Stimulated activated CD4-positive, alpha-beta T cell treated with anti-CD3 and anti-CD28 coated beads, Interleukin-1b, Interleukin-23, amount 100 ng/mL, for 1 hour (primary cell): ENCODE data around the gene CRNKL1.

Experiments used
- DNase-seq, 2 donors: peaks; one replicate each; pipeline ENCODE4 v3.0.0-alpha.2; 2020; ENCODE audit warnings: low read depth in 2 of 2

Gene CRNKL1

DNA sequence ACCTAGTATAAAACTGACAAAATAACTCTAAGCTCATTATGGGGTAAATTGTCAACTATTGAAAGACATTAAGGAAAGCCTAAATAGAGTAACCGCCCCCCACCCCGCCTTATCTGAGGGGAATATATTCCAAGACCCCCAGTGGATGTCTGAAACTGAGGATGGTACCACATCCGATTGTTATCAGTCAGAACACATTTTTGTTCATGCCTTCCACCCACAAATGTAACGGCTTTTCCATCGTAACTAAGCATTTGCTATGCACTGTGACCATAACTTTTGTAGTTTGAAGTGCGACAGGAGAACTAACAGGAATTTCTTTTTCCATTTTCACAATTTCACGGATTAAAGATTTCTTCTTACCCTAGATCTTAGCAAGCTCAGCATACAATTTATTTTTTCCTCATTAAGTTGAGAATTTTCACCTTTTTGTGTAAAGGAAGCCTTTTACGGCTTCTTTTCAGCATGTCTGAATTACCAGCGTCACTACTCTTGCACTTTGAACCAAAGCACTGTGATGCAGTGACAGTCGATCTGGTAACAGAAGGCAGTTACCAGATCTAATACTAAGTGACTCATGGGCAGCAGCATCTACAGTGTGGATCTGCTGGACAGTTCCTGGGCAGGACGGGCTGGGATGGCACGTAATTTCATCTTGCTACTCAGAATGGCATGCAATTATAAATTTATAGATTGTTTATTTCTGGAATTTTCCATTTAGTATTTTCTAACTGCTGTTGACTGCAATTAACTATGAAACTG, 11.9 kb upstream of the CRNKL1 start:
- DNase-seq = no peak

- DNase-seq = no peak
Measured at GRCh38 chr20:20060234-20060998, 8.2 kb upstream of the CRNKL1 start.

DNA sequence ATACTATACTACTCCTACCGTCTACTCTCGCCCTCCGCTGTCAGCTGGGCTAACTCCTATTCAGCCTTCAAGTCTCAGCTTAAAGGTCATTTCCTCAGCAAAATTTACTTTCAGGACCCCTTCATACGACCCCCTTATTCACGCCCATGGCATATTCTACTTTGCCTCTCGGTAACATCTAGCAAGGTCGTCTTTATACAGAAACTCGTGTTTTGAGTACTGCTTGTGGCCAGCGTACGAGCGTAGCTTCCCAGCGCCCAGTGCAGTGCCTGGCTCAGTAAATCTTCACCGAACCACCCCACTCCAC, 546 bp downstream of the CRNKL1 start:
- no peak for DNase-seq

GRCh38 chr20:20039752-20040387, 12.4 kb downstream of the CRNKL1 start:
- no peak for DNase-seq

- no peak for DNase-seq
Measured at GRCh38 chr20:20038586-20038985, 13.7 kb downstream of the CRNKL1 start.

- no peak for DNase-seq
Measured at GRCh38 chr20:20037960-20038359, 14.3 kb downstream of the CRNKL1 start.

DNA sequence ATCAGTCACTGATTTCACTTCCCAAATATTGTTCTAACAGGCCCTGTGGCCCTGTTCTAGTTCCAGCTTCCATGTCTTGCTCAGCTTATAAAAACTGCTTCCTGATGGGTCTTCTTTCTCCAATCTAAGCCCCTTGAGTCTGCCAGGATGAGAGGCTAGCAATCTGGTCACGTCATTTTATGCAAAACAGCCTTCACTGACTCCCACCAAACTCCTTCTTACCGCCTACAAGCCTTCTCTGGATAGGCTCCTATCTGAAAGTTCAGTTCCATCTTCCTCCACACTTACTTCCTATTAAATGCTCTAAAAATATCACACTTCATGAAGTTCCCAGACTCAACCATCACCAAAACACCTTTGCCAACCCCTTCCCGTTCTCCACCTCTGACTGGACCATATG, 15.5 kb downstream of the CRNKL1 start:
- no peak for DNase-seq

- DNase-seq = no peak
Measured at GRCh38 chr20:20034486-20034885, 17.8 kb downstream of the CRNKL1 start.

GRCh38 chr20:20031790-20032189, 20.5 kb downstream of the CRNKL1 start:
- no peak for DNase-seq

DNA sequence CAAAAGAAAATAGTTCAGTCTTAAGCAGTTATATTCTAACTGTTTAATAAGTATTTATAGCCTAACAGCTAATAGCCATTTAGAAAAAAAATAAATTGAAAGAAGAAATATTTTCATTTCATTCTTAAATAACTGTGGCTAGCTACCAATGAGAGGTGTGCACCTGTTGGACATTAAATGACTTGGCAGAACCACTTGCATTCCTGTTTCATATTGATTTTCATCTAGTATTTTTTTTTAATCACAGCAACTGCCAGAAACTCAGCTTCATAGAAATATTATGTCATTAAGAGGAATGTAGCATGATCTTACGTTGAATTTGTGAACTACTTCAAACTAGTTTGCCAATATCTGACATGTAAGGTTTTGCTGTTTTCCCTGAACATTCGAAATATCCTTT, 25.0 kb downstream of the CRNKL1 start:
- no peak for DNase-seq

- DNase-seq = no peak
Measured at GRCh38 chr20:20024942-20025341, 27.3 kb downstream of the CRNKL1 start.

- no peak for DNase-seq
Measured at GRCh38 chr20:20023395-20023794, 28.9 kb downstream of the CRNKL1 start.

- no peak for DNase-seq
Measured at GRCh38 chr20:20022498-20022897, 29.8 kb downstream of the CRNKL1 start.

DNA sequence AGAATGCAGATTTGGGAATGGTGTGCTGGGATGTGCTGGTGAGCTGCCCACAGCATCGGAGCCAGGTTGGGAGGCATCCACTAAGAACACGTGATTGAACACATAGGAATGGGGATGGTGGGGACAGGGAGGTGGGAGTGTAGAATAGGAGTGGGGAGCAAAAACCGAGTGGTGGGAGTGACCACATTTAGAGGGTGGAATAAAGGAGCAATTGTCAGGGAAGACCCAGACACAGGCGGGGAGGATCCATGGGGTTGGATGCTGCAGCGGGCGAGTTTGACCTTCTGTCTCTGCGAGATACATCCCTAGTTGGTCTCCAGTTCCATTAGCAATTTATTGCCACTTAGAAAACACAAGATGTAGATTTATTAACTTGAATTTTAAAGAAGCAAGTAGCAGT, 30.4 kb downstream of the CRNKL1 start:
- no peak for DNase-seq

- DNase-seq = no peak
Measured at GRCh38 chr20:20020908-20021307, 31.4 kb downstream of the CRNKL1 start.

GRCh38 chr20:20019123-20019522, 33.1 kb downstream of the CRNKL1 start:
- no peak for DNase-seq

DNA sequence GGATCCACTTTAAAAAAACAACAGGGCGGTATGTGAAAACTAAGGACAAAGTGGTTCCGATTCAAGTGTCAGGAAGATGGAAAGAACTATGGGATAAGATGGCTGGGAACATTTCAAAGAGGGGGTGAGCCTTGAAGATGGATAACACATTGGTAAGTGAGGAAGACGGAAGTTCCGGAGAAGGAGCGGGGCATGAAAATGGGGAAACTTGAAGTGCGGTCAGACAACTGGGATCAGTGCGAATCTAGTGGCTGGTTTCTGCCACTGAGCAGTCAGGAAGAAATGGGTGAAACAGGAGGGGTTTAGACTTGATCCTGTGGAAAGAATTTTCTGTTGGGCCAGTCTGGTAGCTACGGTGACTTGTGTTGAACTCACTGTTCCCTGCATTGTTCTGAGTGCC, 33.9 kb downstream of the CRNKL1 start:
- DNase-seq = no peak

DNA sequence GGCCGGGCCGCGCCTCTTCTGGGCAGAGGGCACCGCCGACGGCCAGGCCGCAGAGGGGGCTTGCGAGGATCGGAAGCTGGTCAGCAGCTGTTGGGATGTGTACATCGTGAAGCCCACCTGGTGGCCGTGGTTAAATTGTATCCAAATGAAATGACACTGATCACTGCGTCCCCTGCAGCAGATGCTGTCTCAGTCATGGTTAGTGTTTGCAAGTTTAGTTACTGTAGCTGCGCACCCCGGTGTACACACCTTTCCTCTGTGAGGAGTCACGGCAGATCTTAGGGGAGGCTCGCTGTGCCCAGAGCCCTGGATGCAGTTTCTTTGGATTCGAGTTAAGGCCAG, 34.5 kb downstream of the CRNKL1 start:
- no peak for DNase-seq

GRCh38 chr20:20017001-20017843, 35.0 kb downstream of the CRNKL1 start, which contains the start of gene NAA20:
Gene NAA20 (plus strand): TSS chr20:20017362. CDS start chr20:20017397, 35 bp downstream.
- DNase-seq = peak; percentile 70 to 76

GRCh38 chr20:20014659-20015058, 37.6 kb downstream of the CRNKL1 start:
- DNase-seq = no peak

GRCh38 chr20:20012541-20012940, 39.7 kb downstream of the CRNKL1 start:
- no peak for DNase-seq
